ENCODE data around the gene RPL13A. TPM values are rescaled to one million over a fixed set of nuclear protein-coding genes. Genes with fewer than 3 reads are reported as not detected.
"Not testable (repeated sequence)": the region's sequence is repeated elsewhere in the genome, so short reads cannot be mapped to it uniquely, and the experiment has no call there.

Gene RPL13A
- total RNA-seq (2014; rRNA removed; shearing (Covaris generic)) = 2,624 and 3,787 TPM in 2 replicates

- peak; percentile 99 for DNase-seq (ENCODE audit: low spot score)
- in situ Hi-C loops (cut with HindIII; ENCODE audit: low sequenced_read_pairs) = no loop called here
These were observed at the start of gene RPL13A for GRCh38 chr19:49487277-49488045. TSS of gene RPL13A (plus strand) at chr19:49487608. CDS start at chr19:49487630, 22 bp downstream.

- in situ Hi-C loops (cut with HindIII; ENCODE audit: low sequenced_read_pairs) = no loop called here
- peak; percentile 77 for DNase-seq (ENCODE audit: low spot score)
These were observed 49.1 kb upstream of the RPL13A start for GRCh38 chr19:49438261-49438660.

- no peak for DNase-seq (ENCODE audit: low spot score)
- in situ Hi-C loops (cut with HindIII; ENCODE audit: low sequenced_read_pairs) = no loop called here
These were observed 47.6 kb upstream of the RPL13A start for GRCh38 chr19:49439836-49440235.

GRCh38 chr19:49440439-49441209 is 46.8 kb upstream of the RPL13A start:
- peak; percentile 61 for DNase-seq (ENCODE audit: low spot score)
- in situ Hi-C loops (cut with HindIII; ENCODE audit: low sequenced_read_pairs) = no loop called here

GRCh38 chr19:49441210-49441959 is 46.0 kb upstream of the RPL13A start, which contains the start of gene SLC17A7:
TSS of gene SLC17A7 (minus strand) at chr19:49441527. CDS start at chr19:49441379, 148 bp downstream.
- peak; percentile 88 for DNase-seq (ENCODE audit: low spot score)
- in situ Hi-C loops (cut with HindIII; ENCODE audit: low sequenced_read_pairs) = no loop called here

- in situ Hi-C loops (cut with HindIII; ENCODE audit: low sequenced_read_pairs) = no loop called here
- no peak for DNase-seq (ENCODE audit: low spot score)
These were observed 45.5 kb upstream of the RPL13A start for GRCh38 chr19:49441960-49442350.

GRCh38 chr19:49442354-49442753 is 45.1 kb upstream of the RPL13A start:
- peak; percentile 87 for DNase-seq (ENCODE audit: low spot score)
- in situ Hi-C loops (cut with HindIII; ENCODE audit: low sequenced_read_pairs) = no loop called here

- peak; percentile 86 for DNase-seq (ENCODE audit: low spot score)
- in situ Hi-C loops (cut with HindIII; ENCODE audit: low sequenced_read_pairs) = no loop called here
These were observed 44.5 kb upstream of the RPL13A start for GRCh38 chr19:49442771-49443365.

GRCh38 chr19:49443366-49444099 is 43.9 kb upstream of the RPL13A start:
- peak; percentile 100 for DNase-seq (ENCODE audit: low spot score)
- in situ Hi-C loops (cut with HindIII; ENCODE audit: low sequenced_read_pairs) = no loop called here

GRCh38 chr19:49444100-49444700 is 43.2 kb upstream of the RPL13A start:
- in situ Hi-C loops (cut with HindIII; ENCODE audit: low sequenced_read_pairs) = not testable (repeated sequence)

GRCh38 chr19:49445997-49446396 is 41.4 kb upstream of the RPL13A start:
- in situ Hi-C loops (cut with HindIII; ENCODE audit: low sequenced_read_pairs) = no loop called here
- no peak for DNase-seq (ENCODE audit: low spot score)

More at GRCh38 chr19:49444100-49444700, 43.2 kb upstream of the RPL13A start:
- not testable (repeated sequence) for DNase-seq (ENCODE audit: low spot score)

- in situ Hi-C loops (cut with HindIII; ENCODE audit: low sequenced_read_pairs) = no loop called here
- DNase-seq (ENCODE audit: low spot score) = no peak
These were observed 39.6 kb upstream of the RPL13A start for GRCh38 chr19:49447485-49448431.

GRCh38 chr19:49448432-49448786 is 39.0 kb upstream of the RPL13A start:
- no peak for DNase-seq (ENCODE audit: low spot score)
- in situ Hi-C loops (cut with HindIII; ENCODE audit: low sequenced_read_pairs) = no loop called here

- no peak for DNase-seq (ENCODE audit: low spot score)
- in situ Hi-C loops (cut with HindIII; ENCODE audit: low sequenced_read_pairs) = no loop called here
These were observed 37.0 kb upstream of the RPL13A start for GRCh38 chr19:49450405-49450804.

GRCh38 chr19:49451430-49452181 is 35.8 kb upstream of the RPL13A start, which contains the start of gene PIH1D1:
TSS of gene PIH1D1 (minus strand) at chr19:49451814. CDS start at chr19:49451574, 240 bp downstream.
- peak; percentile 100 for DNase-seq (ENCODE audit: low spot score)
- in situ Hi-C loops (cut with HindIII; ENCODE audit: low sequenced_read_pairs) = no loop called here

- in situ Hi-C loops (cut with HindIII; ENCODE audit: low sequenced_read_pairs) = no loop called here
These were observed 34.2 kb upstream of the RPL13A start, which contains the start of gene ALDH16A1 for GRCh38 chr19:49453013-49453756. TSS of gene ALDH16A1 (plus strand) at chr19:49453225. CDS start at chr19:49453332, 107 bp downstream.

More at GRCh38 chr19:49453013-49453756, 34.2 kb upstream of the RPL13A start, which contains the start of gene ALDH16A1:
- peak; percentile 98 for DNase-seq (ENCODE audit: low spot score)

Measured in G401 (cell line).